Measurements from ENCODE around the gene C5.

Gene C5

DNA sequence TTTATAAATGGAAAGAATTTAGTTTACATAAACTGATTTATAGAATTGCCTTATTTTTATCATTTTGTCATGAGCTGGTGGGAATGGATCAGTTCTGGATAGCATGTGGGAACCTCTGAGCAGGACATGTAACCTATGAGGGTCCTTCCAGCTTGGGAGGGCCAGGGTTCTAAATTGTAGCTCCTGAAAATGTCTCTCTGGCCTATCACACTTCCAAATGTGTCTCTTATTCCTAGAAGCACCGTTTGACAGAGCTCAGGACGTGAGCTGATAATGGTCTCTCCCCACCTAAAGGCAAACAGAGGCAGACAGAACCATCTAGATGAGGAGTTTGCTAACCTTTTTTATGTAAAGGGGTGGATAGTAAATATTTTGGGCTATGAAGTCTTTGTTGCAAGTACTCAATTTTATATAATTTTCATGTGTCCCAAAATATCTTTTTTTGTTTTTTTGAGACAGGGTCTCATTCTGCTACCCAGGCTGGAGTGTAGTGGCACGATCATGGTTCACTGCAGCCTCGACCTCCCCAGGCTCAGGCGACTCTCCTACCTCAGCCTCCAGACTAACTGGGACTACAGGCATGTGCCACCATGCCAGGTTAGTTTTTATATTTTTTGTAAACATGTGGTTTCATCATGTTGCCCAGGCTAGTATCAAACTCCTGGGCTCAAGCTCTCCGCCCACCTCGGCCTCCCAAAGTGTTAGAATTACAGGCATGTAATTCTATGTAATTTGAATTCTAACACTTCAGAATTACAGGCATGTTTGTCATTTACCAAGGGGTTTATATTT, 127.5 kb downstream of the C5 start:
- Mint-ChIP-seq H3K4me1 (ENCODE audit: low read depth) (peaks cover 68% of the 10 kb centered on the region), H3K36me3 (peaks cover 51% of the 10 kb centered on the region), H3K9me3 (ENCODE audit: low read depth) (no peaks in the 10 kb centered on the region), H3K27me3 (no peaks in the 10 kb centered on the region), H3K27ac (peak overlapping the region; percentile 98), H3K4me3 (peak overlapping the region; percentile 94)

DNA sequence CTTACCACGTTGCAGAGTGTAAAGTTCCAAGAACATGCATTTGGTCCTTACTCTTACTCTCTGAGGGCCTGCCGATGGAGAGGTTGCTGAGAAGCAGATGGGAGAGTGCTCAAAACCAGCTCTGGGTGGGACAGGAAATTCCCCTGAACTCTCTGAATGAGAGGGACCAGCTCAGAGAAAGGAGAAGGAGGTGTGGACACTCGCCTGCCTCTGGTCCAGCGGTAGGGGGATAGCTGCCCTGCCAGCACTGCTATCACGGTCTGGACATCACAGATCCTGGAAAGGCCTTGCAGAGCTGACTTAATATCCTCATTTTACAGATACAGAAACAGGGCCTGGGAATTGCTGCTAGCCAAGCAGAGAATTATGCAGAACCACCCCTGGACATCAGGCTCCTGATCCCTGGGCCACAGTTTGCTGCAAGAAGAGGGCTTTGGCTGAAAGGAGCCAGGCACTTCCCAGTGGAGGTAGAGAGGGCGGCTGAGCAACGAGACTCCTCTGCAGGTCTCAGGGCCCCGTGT, 128.4 kb downstream of the C5 start:
- H3K4me1 Mint-ChIP-seq (ENCODE audit: low read depth), result peaks cover 68% of the 10 kb centered on the region
- H3K4me3 Mint-ChIP-seq, result peak overlapping the region; percentile 94
- no peaks in the 10 kb centered on the region for H3K9me3 Mint-ChIP-seq (ENCODE audit: low read depth)
- peaks cover 59% of the 10 kb centered on the region for H3K36me3 Mint-ChIP-seq
- H3K27ac Mint-ChIP-seq, result peak overlapping the region; percentile 98
- no peaks in the 10 kb centered on the region for H3K27me3 Mint-ChIP-seq

DNA sequence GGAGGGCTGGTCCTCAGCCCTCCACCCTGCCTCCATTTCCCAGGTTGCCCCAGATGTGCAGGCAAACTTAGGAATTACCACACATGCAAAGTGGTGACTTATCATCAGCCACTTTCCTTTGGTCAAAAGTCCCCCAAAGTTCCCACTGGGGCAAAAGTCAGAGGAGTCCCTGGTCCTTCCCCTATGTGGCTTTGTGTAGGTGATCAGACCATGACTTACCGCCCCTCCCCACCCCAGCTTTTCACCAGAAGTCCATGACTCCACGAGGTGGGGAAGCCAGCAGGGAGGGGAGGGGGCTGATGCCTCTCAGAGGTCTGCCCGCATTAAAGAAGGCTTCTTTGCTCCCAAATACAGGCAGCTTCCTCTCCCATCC, 129.3 kb downstream of the C5 start:
- Mint-ChIP-seq H3K36me3 (peaks cover 62% of the 10 kb centered on the region), H3K9me3 (ENCODE audit: low read depth) (no peaks in the 10 kb centered on the region), H3K4me1 (ENCODE audit: low read depth) (peaks cover 69% of the 10 kb centered on the region), H3K27ac (peak overlapping the region; percentile 98), H3K4me3 (peak overlapping the region; percentile 94), H3K27me3 (no peaks in the 10 kb centered on the region)

DNA sequence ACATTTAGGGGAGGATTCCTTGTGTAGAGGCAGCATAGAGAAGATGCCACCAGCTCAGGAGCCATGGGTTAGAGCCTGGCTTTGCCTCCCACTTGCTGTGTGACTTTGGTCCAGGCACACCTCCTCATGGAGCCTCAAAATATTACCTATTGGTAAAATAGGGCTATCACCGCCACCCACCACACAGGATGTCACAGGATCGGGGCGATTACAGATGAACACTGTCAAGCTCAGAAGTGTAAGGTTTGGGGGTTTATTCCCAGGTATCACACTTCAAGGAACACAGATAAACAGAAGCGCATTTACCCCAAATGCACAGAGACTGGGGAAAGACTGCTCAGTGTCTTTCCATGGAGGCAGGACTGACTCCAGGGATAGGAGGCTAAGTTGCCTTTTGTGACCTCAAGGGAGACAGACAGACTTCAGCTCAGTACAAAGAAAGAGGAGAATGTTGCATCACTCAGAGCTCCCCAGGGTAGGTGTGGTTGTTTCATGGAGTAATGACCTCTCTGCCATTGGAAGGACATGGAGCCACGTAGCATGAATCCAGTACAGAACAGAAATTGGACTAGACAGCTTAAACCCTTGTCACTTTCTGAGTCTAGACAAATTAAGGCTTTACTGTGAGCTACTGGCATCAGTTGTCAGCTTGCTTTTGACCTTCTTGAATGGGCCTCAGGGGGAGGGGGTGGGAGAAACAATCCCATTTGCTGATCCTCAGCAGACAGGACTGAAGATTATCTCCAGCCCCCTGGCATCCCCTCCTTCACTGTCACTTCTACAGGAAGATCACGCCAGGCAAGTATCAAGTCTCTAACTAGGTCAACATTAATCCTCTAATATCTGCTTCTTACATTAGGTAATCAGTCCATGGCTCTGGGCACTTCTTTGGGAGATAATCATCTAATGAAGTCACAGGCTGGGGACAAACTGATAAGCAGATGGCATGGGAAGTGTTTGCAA, 130.0 kb downstream of the C5 start:
- Mint-ChIP-seq H3K4me3 (peak overlapping the region; percentile 94), H3K36me3 (peaks cover 62% of the 10 kb centered on the region), H3K4me1 (ENCODE audit: low read depth) (peaks cover 74% of the 10 kb centered on the region), H3K9me3 (ENCODE audit: low read depth) (no peaks in the 10 kb centered on the region), H3K27me3 (no peaks in the 10 kb centered on the region), H3K27ac (peak overlapping the region; percentile 98)

DNA sequence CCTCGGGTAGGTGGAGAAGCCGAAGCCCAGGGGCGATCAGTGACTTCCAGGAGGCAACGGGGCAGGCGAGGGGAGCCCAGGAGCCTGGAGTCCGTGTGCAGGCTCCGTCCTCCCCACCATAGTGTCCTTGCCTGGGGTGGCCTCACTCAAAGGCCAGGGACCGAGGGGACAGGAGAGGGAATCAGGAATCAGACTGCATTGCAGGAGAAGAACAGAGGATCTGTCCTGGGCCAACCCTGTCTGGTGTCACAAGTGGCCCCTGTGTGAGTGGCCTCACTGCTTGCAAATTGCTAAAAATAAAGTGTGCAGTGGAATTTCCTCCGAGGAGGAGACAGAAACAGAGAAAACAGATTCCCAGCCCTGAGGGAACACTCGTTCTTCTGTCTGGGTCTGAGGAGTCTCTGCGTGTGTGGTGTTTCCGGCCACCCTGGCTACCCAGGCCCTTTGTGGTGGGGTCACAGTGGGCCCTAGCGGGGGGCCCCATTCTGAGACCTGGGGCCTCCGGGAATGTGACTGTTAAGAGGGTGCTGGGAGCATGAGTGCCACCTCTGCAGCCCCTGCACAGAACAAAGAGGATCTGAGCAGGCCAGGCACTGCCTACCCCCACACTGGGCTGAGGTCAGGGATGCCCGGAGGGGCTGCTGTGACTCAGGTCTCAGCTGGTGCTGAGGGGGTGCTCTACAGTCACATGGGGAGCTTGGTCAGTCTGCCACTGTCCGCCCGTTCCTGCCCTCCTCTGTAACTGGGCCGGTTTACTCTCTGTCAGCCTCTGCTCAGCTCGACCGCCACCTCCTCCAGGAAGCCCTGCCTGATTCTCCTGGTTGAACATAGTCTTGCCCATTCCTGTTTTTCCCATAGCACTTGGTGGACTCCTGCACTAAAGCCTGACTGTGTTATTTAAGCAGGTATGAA, 130.9 kb downstream of the C5 start:
- Mint-ChIP-seq H3K27me3 (no peaks in the 10 kb centered on the region), H3K4me1 (ENCODE audit: low read depth) (peaks cover 83% of the 10 kb centered on the region), H3K36me3 (peaks cover 56% of the 10 kb centered on the region), H3K4me3 (peak overlapping the region; percentile 94), H3K9me3 (ENCODE audit: low read depth) (no peaks in the 10 kb centered on the region), H3K27ac (peak overlapping the region; percentile 98)

DNA sequence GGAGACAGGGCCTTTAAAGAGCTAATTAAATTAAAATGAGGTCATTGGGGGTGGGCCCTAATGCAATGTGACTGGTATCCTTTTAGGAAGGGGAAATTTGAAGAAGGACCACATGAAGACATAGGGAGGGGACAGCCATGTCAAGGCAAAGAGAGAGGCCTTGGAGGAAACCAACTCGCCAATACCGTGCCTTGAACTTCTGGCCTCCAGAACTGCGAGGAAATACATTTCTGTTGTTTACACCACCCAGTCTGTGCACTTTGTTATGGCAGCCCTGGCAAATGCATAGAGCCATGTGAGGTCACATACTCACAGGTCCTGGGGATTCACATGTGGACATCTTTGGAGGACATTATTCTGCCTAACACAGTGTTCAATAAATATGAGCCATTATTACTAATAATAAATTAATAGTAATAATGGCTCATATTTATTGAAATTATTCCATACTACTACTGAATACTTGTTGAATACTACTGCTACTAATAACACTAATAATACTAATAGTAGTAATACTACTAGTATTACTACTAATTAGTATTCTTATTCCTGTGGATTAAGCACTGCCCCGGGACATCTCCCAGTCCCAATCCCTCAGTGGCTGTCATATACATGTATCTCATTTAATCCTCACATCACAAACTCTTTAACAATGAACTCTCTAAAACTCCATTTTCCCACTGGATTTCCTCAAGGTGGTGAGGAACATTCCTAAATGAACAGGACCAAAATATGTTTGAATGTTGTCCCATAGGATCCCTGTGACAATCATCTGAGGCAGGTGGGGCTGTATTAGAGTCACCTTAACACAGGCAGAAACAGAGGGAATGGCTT, 131.9 kb downstream of the C5 start:
- Mint-ChIP-seq H3K36me3 (peaks cover 51% of the 10 kb centered on the region), H3K9me3 (ENCODE audit: low read depth) (no peaks in the 10 kb centered on the region), H3K27me3 (no peaks in the 10 kb centered on the region), H3K4me3 (peak overlapping the region; percentile 94), H3K4me1 (ENCODE audit: low read depth) (peaks cover 88% of the 10 kb centered on the region), H3K27ac (peak overlapping the region; percentile 83)

DNA sequence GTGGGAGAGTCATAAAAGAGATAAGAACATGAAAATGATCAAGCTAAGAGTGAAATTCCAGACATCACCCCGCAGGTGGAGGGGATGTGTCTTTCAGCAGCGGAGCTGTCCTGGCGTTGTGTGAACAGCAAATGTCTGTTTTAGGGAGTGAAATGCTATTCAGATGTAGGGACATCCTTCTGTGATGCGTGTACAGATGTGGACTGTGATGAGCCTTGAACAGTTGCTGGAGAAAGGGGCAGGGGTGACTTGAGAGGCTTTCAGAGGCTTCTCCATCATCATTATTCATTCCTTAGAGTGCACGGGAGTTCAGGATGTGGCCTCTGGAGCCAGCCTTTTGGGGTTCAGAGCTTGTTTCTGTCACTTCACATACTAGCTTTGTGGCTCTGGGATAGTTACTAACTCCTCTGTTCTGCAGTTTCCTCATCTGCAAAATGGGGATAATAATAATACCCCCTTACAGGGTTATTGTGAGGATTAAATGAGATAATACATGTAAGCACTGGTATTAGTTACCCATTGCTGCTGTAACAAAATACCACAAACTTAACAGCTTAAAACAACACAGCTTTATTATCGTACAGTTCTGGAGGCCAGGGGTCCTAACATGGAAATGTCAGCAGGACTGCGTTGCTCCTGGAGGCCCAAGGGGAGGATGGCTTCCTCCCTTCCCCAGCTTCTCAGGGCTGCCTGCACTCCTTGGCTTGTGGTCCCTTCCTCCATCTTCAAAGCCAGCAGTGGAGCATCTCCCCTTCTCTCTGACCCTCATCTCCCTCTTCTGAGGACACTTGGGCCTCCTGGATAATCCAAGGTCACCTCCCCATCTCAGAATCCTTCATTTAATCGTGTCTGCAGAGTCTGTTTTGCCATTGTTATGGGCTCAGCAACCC, 132.8 kb downstream of the C5 start:
- Mint-ChIP-seq H3K4me3 (peak overlapping the region; percentile 83), H3K36me3 (peaks cover 49% of the 10 kb centered on the region)

DNA sequence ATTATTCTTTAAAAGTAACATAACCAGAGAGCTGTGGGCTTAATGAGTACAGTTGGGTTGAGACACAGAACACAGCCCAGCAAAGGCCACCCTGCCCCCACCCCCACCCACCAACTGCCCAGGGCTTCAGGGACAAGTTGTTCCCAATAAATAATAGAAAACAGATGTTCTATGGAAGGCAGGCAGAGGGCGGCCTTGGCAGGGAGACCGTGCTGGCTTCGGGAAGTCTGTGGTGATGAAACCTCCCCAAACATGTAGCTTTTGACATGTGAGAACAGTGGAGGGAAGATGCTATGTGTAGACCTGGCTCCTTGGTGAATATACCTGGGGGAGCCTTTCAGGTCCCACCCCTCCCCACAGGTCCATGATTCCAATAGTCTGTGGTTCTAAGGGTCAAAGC, 133.5 kb downstream of the C5 start:
- peak overlapping the region; percentile 83 for H3K4me3 Mint-ChIP-seq
- H3K9me3 Mint-ChIP-seq (ENCODE audit: low read depth), result no peaks in the 10 kb centered on the region
- no peaks in the 10 kb centered on the region for H3K27me3 Mint-ChIP-seq
- H3K27ac Mint-ChIP-seq, result peak overlapping the region; percentile 79
- H3K4me1 Mint-ChIP-seq (ENCODE audit: low read depth), result peaks cover 88% of the 10 kb centered on the region
- H3K36me3 Mint-ChIP-seq, result peaks cover 44% of the 10 kb centered on the region

More for the DNA sequence above, 132.8 kb downstream of the C5 start:
- H3K27me3 Mint-ChIP-seq, result no peaks in the 10 kb centered on the region
- H3K4me1 Mint-ChIP-seq (ENCODE audit: low read depth), result peaks cover 88% of the 10 kb centered on the region
- H3K9me3 Mint-ChIP-seq (ENCODE audit: low read depth), result no peaks in the 10 kb centered on the region
- H3K27ac Mint-ChIP-seq, result peak overlapping the region; percentile 79

DNA sequence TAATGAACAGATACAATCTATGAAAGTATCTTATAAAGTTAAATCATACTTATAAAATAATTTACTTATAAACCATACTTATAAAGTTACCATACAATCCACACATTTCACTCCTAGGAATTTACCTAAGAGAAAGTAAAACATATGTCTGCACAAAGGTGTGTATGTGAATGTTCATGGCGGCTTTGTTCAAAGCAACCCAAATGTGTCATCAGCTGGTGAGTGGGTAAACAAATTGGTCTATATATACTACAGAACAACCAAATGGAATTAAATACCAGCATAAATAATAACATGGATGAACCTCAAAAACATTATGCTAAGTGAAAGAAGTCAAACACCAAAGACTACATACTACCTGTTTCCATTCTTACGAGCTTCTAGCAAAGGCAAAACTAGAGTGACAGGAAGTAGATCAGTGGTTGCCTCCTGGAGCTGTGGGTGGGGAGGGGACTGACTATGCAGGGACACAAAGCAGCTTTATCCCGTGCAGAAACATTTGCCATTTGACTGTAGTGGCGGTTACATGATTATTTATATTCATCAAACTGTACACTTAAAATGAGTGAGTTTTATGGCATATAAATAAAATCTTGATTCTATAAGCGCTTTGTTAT, 134.1 kb downstream of the C5 start:
- Mint-ChIP-seq H3K36me3 (peaks cover 41% of the 10 kb centered on the region), H3K27me3 (no peaks in the 10 kb centered on the region), H3K4me1 (ENCODE audit: low read depth) (peaks cover 88% of the 10 kb centered on the region), H3K27ac (peak overlapping the region; percentile 78), H3K9me3 (ENCODE audit: low read depth) (no peaks in the 10 kb centered on the region), H3K4me3 (peak overlapping the region; percentile 83)

DNA sequence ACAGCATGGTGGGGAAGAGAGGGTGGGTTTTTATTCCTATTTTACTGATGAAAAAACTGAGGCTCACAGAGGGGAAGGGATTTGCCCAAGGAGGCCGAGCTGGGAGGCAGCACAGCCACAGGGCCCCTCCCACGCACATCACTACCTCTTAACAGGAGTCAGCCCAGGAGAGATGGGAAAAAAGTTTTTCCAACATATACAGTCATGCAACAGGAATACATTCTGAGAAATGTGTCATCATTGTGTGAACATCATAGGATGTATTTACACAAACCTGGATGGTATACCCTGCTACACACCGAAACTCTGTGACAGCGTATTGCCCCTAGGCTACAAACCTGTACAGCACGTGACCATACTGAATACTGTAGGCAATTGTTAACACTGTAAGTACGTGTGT, 135.1 kb downstream of the C5 start:
- no peaks in the 10 kb centered on the region for H3K27me3 Mint-ChIP-seq
- H3K36me3 Mint-ChIP-seq, result peaks cover 44% of the 10 kb centered on the region
- H3K9me3 Mint-ChIP-seq (ENCODE audit: low read depth), result no peaks in the 10 kb centered on the region
- H3K4me3 Mint-ChIP-seq, result peak overlapping the region; percentile 52
- H3K4me1 Mint-ChIP-seq (ENCODE audit: low read depth), result peaks cover 89% of the 10 kb centered on the region
- H3K27ac Mint-ChIP-seq, result peak overlapping the region; percentile 81

DNA sequence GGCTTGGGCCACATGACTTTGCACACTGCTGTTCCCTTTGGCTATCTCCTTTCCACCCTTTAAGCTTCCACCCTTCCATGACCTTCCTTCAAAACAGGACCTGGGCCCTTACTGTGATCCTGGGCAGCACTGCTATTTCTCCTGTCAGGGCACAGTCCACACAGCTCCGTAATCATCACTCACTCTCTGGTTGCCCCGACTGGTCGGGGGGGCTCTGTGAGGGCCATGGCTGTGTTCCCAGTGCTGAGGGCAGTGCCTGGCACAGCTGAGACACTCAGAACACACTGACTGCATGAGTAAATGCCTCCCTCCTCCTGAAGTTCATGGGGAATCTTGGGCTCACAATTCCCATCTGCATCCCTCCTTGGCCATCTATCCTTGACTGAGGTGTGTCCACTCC, 135.7 kb downstream of the C5 start:
- Mint-ChIP-seq H3K27me3 (no peaks in the 10 kb centered on the region), H3K4me1 (ENCODE audit: low read depth) (peaks cover 90% of the 10 kb centered on the region), H3K4me3 (peak overlapping the region; percentile 52), H3K36me3 (peaks cover 40% of the 10 kb centered on the region), H3K27ac (peak overlapping the region; percentile 81), H3K9me3 (ENCODE audit: low read depth) (no peaks in the 10 kb centered on the region)

DNA sequence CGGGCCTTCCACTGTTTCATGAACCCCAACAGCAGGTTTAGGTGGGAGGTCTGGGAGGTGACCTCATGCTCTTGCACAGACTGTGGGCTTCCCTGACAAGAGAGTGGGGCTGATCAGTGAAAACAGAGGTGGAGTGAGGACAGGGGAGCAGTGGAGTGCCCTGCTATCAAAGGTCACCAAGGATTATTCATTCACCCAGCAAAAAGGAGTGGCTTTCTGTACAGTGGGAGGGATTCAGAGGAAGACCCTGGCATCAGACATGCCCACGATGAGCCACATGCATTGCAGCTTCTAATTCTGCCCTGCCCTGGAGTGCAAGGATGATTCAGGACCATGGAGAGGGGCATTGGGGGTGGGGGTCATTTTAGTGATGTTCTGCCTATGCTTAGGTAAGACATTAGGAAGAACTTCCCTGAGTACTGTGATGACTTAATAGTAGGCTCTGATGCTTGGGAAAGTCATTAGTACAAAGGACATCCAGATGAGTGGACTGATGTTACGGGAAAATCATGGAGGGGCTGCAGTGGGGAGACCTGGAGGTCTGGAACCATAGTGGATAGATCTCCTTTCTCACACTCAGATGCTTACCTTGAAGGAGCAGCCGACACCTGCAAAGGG, 136.3 kb downstream of the C5 start:
- no peaks in the 10 kb centered on the region for H3K27me3 Mint-ChIP-seq
- H3K36me3 Mint-ChIP-seq, result peaks cover 41% of the 10 kb centered on the region
- H3K9me3 Mint-ChIP-seq (ENCODE audit: low read depth), result no peaks in the 10 kb centered on the region
- peak overlapping the region; percentile 82 for H3K27ac Mint-ChIP-seq
- peak overlapping the region; percentile 70 for H3K4me3 Mint-ChIP-seq
- H3K4me1 Mint-ChIP-seq (ENCODE audit: low read depth), result peaks cover 93% of the 10 kb centered on the region

All from activated naive CD8-positive, alpha-beta T cell (primary cell).